SK-N-SH (cell line): Measurements from ENCODE around the gene NEK6. TPM values are rescaled to one million over a fixed set of nuclear protein-coding genes. Genes with fewer than 3 reads are reported as not detected.
A peak's percentile ranks its signal among the peaks of the same experiment; 100 is the strongest.

Experiments used
- CTCF ChIA-PET: fragments of 300-600, 350-600 bp; formaldehyde crosslinking; extraction: SDS; loops from one replicate; lab custom pipeline; 2021; lab: Yijun Ruan, JAX
- POLR2A ChIA-PET: fragments of 350-600 bp; sonication (Branson Sonifier 250); formaldehyde crosslinking; extraction: SDS; loops from one replicate; lab custom pipeline; 2020; ENCODE audit warnings: antibody characterized with exemption, inconsistent platforms; lab: Yijun Ruan, JAX
- DNase-seq: peaks from one replicate; pipeline ENCODE4 v3.0.0; 2012
- H2AFZ ChIP-seq: fragments of 200-600 bp; sonication (generic); 2 replicates; pipeline ENCODE4 v1.8.1; 2016; ENCODE audit warnings: antibody characterized with exemption, mild to moderate bottlenecking, low read depth
- H3F3A ChIP-seq: fragments of 200-600 bp; sonication (generic); replicated peaks from 2 replicates; pipeline ENCODE3; 2016; ENCODE audit warnings: antibody characterized with exemption, mild to moderate bottlenecking; ENCODE audit not compliant: insufficient read depth
- H3K27ac ChIP-seq, 2 experiments: fragments of 200-500 bp in 1 of 2; fragments of 200-600 bp in 1 of 2; sonication (Bioruptor generic) in 1 of 2; sonication (generic), shearing (Covaris generic) in 1 of 2; 2 replicates each; pipeline versions ENCODE4 v1.5.1 to v1.6.1; 2014 to 2016; ENCODE audit warnings: low read depth in 2 of 2, inconsistent platforms in 1 of 2, low read length in 1 of 2, mild to moderate bottlenecking in 1 of 2, mixed read lengths in 1 of 2
- H3K27me3 ChIP-seq: fragments of 200-600 bp; sonication (generic), shearing (Covaris generic); 2 replicates; pipeline ENCODE4 v1.6.1; 2016; ENCODE audit warnings: mixed run types; ENCODE audit not compliant: insufficient read depth
- H3K36me3 ChIP-seq, 2 experiments: fragments of 200-500 bp in 1 of 2; fragments of 200-600 bp in 1 of 2; sonication (Bioruptor generic) in 1 of 2; sonication (generic) in 1 of 2; replicated peaks in 1 of 2; 2 replicates each; pipeline versions ENCODE3 to v1.5.1; 2014 to 2016; ENCODE audit warnings: low read length in 1 of 2, mild to moderate bottlenecking in 1 of 2; ENCODE audit not compliant: insufficient read depth in 2 of 2, control insufficient read depth in 1 of 2
- H3K4me1 ChIP-seq, 2 experiments: fragments of 200-500 bp in 1 of 2; fragments of 200-600 bp in 1 of 2; sonication (Bioruptor generic) in 1 of 2; sonication (generic), shearing (Covaris generic) in 1 of 2; 2 replicates each; pipeline versions ENCODE4 v1.5.1 to v1.6.1; 2014 to 2016; ENCODE audit warnings: low read depth in 1 of 2, low read length in 1 of 2, mixed run types in 1 of 2; ENCODE audit not compliant: insufficient read depth in 2 of 2, control insufficient read depth in 1 of 2
- H3K4me2 ChIP-seq: fragments of 200-600 bp; sonication (generic), shearing (Covaris generic); 2 replicates; pipeline ENCODE4 v1.6.1; 2017; ENCODE audit warnings: mixed run types
- H3K4me3 ChIP-seq, 2 experiments: fragments of 200-500 bp in 1 of 2; fragments of 200-600 bp in 1 of 2; sonication (Bioruptor generic) in 1 of 2; sonication (generic), shearing (Covaris generic) in 1 of 2; 2 replicates each; pipeline versions ENCODE4 v1.5.1 to v1.8.1; 2014 to 2016; ENCODE audit warnings: low read depth in 2 of 2, inconsistent platforms in 1 of 2, low read length in 1 of 2, mild to moderate bottlenecking in 1 of 2, mixed read lengths in 1 of 2, moderate library complexity in 1 of 2
- H3K79me2 ChIP-seq: fragments of 200-600 bp; sonication (generic); 2 replicates; pipeline ENCODE4 v1.8.1; 2017; ENCODE audit warnings: mild to moderate bottlenecking; ENCODE audit not compliant: insufficient read depth
- H3K9ac ChIP-seq: fragments of 200-600 bp; sonication (generic); 2 replicates; pipeline ENCODE4 v1.6.1; 2017; ENCODE audit warnings: mixed run types
- H3K9me2 ChIP-seq: fragments of 200-600 bp; sonication (generic); 2 replicates; pipeline ENCODE4 v1.6.1; 2017; ENCODE audit warnings: mixed run types
- H3K9me3 ChIP-seq: fragments of 200-600 bp; sonication (generic); 2 replicates; pipeline ENCODE4 v1.6.1; 2017; ENCODE audit warnings: mixed run types, mild to moderate bottlenecking, moderate library complexity
- H4K20me1 ChIP-seq: fragments of 200-600 bp; sonication (generic); 2 replicates; pipeline ENCODE4 v1.6.1; 2017; ENCODE audit warnings: mild to moderate bottlenecking, mixed run types; ENCODE audit not compliant: insufficient read depth
- FOSL2 ChIP-seq: IDR thresholded peaks from 2 replicates; pipeline ENCODE4 v1.4.0; 2012; ENCODE audit warnings: low read depth, mild to moderate bottlenecking, moderate library complexity, borderline replicate concordance
- FOXM1 ChIP-seq: IDR thresholded peaks from 2 replicates; pipeline ENCODE4 v1.4.0; 2012; ENCODE audit warnings: low read depth, mild to moderate bottlenecking
- GATA2 ChIP-seq: sonication (generic); formaldehyde crosslinking; IDR thresholded peaks from 2 replicates; pipeline ENCODE4 v1.5.0; 2020; ENCODE audit warnings: mild to moderate bottlenecking, missing genetic modification reagents
- MEF2A ChIP-seq: IDR thresholded peaks from 2 replicates; pipeline ENCODE4 v1.4.0; 2012; ENCODE audit warnings: low read depth, borderline replicate concordance
- MXI1 ChIP-seq: IDR thresholded peaks from 2 replicates; pipeline ENCODE4 v1.6.1; 2012; ENCODE audit warnings: mild to moderate bottlenecking, low read depth, low read length, improper control_type of control experiment
- RXRA ChIP-seq: IDR thresholded peaks from 2 replicates; pipeline ENCODE4 v1.4.0; 2012; ENCODE audit warnings: low read depth, mild to moderate bottlenecking, borderline replicate concordance
- SIN3A ChIP-seq: IDR thresholded peaks from 2 replicates; pipeline ENCODE4 v1.6.1; 2012; ENCODE audit warnings: low read depth, mild to moderate bottlenecking, low read length, moderate library complexity, borderline replicate concordance
- TCF12 ChIP-seq: IDR thresholded peaks from 2 replicates; pipeline ENCODE4 v1.4.0; 2012
- TEAD4 ChIP-seq: IDR thresholded peaks from 2 replicates; pipeline ENCODE4 v1.4.0; 2012; ENCODE audit warnings: mild to moderate bottlenecking, borderline replicate concordance; ENCODE audit not compliant: insufficient read depth
- WGBS: methylation state at CpG from one replicate; pipeline ENCODE4 v1.1.6; 2017; ENCODE audit warnings: low lambda C conversion rate; 5-methylcytosine and 5-hydroxymethylcytosine counted together
- polyA plus RNA-seq, 3 experiments: library from polyadenylated mRNA; depleted of rRNA; stranded (reverse); fragments of >200 nt; gene quantifications; 2 replicates each; pipeline ENCODE4 v1.2.3, GENCODE V29; 2012
- TF ChIP-seq, protein P1 (sequence below): fragments of 200-600 bp; sonication (generic); IDR thresholded peaks from 2 replicates; pipeline ENCODE4 v1.6.1; 2017; ENCODE audit warnings: antibody characterized with exemption, mild to moderate bottlenecking, moderate library complexity

The NEK6 gene
- polyA plus RNA-seq, 1 of the 3 experiments (the other 2 are of a cell fraction) = 89.8 TPM

DNA sequence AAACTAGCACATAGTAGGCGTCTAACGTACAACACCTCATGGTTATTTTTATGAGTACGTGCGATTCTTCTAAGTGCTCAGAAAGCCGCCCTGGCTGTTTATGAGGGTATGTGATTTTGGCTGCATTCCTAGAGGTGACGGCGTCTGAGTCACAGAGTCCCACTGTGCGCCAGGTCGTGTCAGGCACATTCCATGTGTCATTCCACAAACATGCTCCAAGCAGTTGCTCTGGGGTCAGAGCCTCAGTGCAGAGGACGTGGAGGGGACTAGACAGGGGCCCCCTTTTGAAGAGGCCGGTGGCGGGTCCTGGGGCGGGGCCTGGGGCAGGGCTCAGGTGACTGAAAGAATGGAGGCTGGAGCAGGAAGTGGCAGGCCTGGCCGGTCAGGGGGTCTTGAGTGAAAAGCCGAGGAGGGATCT is 51.9 kb downstream of the NEK6 start (continued):
- TF ChIP-seq, protein P1, sequence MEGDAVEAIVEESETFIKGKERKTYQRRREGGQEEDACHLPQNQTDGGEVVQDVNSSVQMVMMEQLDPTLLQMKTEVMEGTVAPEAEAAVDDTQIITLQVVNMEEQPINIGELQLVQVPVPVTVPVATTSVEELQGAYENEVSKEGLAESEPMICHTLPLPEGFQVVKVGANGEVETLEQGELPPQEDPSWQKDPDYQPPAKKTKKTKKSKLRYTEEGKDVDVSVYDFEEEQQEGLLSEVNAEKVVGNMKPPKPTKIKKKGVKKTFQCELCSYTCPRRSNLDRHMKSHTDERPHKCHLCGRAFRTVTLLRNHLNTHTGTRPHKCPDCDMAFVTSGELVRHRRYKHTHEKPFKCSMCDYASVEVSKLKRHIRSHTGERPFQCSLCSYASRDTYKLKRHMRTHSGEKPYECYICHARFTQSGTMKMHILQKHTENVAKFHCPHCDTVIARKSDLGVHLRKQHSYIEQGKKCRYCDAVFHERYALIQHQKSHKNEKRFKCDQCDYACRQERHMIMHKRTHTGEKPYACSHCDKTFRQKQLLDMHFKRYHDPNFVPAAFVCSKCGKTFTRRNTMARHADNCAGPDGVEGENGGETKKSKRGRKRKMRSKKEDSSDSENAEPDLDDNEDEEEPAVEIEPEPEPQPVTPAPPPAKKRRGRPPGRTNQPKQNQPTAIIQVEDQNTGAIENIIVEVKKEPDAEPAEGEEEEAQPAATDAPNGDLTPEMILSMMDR = no peak
- no peak; the same call in 1 of the 2 replicates for TF ChIP-seq SIN3A
- peak; percentile 97 for TF ChIP-seq FOSL2
- peak; percentile 18; the same call in 1 of the 2 replicates for TF ChIP-seq MEF2A
- TF ChIP-seq, all 33 proteins: peak for 12

DNA sequence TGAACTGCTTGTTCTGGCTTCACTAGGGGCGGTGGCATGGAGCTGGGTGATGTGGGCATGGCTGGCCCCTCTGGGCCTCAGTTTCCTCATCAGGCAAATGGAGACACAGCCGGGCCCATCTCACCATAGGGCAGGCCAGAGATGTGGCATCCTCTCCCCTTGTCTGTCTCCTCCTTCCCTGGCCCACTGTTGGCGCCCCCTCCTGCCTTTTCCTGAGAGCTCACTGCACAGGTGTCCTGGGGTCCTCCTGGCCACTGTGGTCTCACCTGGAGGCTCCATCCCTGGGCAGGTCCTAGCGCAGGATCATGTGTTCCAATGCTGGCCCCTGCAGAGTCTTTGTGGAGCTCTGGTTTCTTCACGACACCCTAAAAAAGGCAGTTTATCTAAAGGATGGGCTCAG is 53.5 kb downstream of the NEK6 start:
- DNase-seq = no peak
- Histone ChIP-seq H3K9ac (no peak overlapping the region), H3K4me1 (peaks cover 0 to 16% of the 10 kb centered on the region in 2 experiments; a peak in 2 of 4 replicates), H2AFZ (no peak overlapping the region), H3K79me2 (peaks cover 63% of the 10 kb centered on the region), H3K4me3 (no peak overlapping the region), H3F3A (peaks cover 6% of the 10 kb centered on the region), H3K9me3 (no peaks in the 10 kb centered on the region), H3K36me3 (peaks cover 12 to 14% of the 10 kb centered on the region in 2 experiments), H4K20me1 (no peaks in the 10 kb centered on the region), H3K27me3 (no peaks in the 10 kb centered on the region), H3K27ac (no peak overlapping the region), H3K4me2 (no peak overlapping the region), H3K9me2 (no peaks in the 10 kb centered on the region)
- ChIA-PET CTCF (interaction anchor here (0.8 to 3.4 kb wide), 2 partner anchors 9 kb away, joined by 3 to 13 read pairs; no protein-coding TSS in a partner anchor), POLR2A (no interaction called here)
- TF ChIP-seq GATA2 (no peak), FOXM1 (no peak), MXI1 (no peak), RXRA (no peak), TCF12 (no peak), TEAD4 (no peak)
- TF ChIP-seq, protein P1 = peak; percentile 17; the same call in 1 of the 2 replicates
- WGBS = 100% methylated on average over 3 of the region's 5 CpGs
